HEK293T (cell line): ENCODE measurements around the gene ANKLE1.

Experiments used
- BHLHE40 ChIP-seq: fragments of 450-650 bp; IDR thresholded peaks from 2 replicates; pipeline ENCODE4 v1.6.1; 2016; ENCODE audit warnings: mild to moderate bottlenecking, moderate library complexity, borderline replicate concordance
- CTBP1 ChIP-seq: fragments of 450-650 bp; IDR thresholded peaks from 2 replicates; pipeline ENCODE4 v1.6.1; 2016; ENCODE audit warnings: borderline replicate concordance
- ELF4 ChIP-seq: fragments of 450-650 bp; IDR thresholded peaks from 2 replicates; pipeline ENCODE4 v1.6.1; 2017; ENCODE audit warnings: antibody characterized with exemption
- FOXA1 ChIP-seq: fragments of 450-650 bp; IDR thresholded peaks from 2 replicates; pipeline ENCODE4 v1.6.1; 2016; ENCODE audit warnings: mild to moderate bottlenecking
- FOXK2 ChIP-seq: fragments of 450-650 bp; IDR thresholded peaks from 2 replicates; pipeline ENCODE4 v1.6.1; 2016; ENCODE audit warnings: mild to moderate bottlenecking
- FOXM1 ChIP-seq: fragments of 450-650 bp; IDR thresholded peaks from 2 replicates; pipeline ENCODE4 v1.6.1; 2017; ENCODE audit warnings: mild to moderate bottlenecking, borderline replicate concordance
- HDGF ChIP-seq: fragments of 450-650 bp; IDR thresholded peaks from 2 replicates; pipeline ENCODE4 v1.6.1; 2017; ENCODE audit warnings: antibody characterized with exemption, borderline replicate concordance
- L3MBTL2 ChIP-seq: fragments of 450-650 bp; conservative IDR thresholded peaks from 2 replicates; pipeline ENCODE4 v1.6.1; 2016; ENCODE audit warnings: mild to moderate bottlenecking
- NFRKB ChIP-seq: fragments of 450-650 bp; IDR thresholded peaks from 2 replicates; pipeline ENCODE4 v1.6.1; 2016; ENCODE audit warnings: mild to moderate bottlenecking, moderate library complexity
- PKNOX1 ChIP-seq: fragments of 450-650 bp; IDR thresholded peaks from 2 replicates; pipeline ENCODE4 v1.6.1; 2016
- SP1 ChIP-seq: fragments of 450-650 bp; IDR thresholded peaks from 2 replicates; pipeline ENCODE4 v1.6.1; 2017
- SUZ12 ChIP-seq: fragments of 450-650 bp; IDR thresholded peaks from 2 replicates; pipeline ENCODE4 v1.6.1; 2016; ENCODE audit warnings: mild to moderate bottlenecking
- TARDBP ChIP-seq: fragments of 450-650 bp; IDR thresholded peaks from 2 replicates; pipeline ENCODE4 v1.6.1; 2016
- ZNF384 ChIP-seq: fragments of 450-650 bp; IDR thresholded peaks from 2 replicates; pipeline ENCODE4 v1.6.1; 2016

GRCh38 chr19:17300992-17301619, 19.4 kb downstream of the ANKLE1 start:
- TF ChIP-seq ZNF384 (no peak), TARDBP (no peak), SP1 (no peak), FOXM1 (no peak), BHLHE40 (no peak), FOXK2 (no peak), ELF4 (no peak), HDGF (no peak), SUZ12 (no peak), NFRKB (no peak), PKNOX1 (no peak), CTBP1 (no peak), FOXA1 (no peak), L3MBTL2 (no peak)
